ENCODE measurements around the gene ICAM4. TPM values are rescaled to one million over a fixed set of nuclear protein-coding genes. Genes with fewer than 3 reads are reported as not detected.

Gene ICAM4
- total RNA-seq, 6 experiments from 2014 or later: 0.19 to 1.0 (median 0.74) TPM

GRCh38 chr19:10290357-10290875 is 3.7 kb downstream of the ICAM4 start:
- TF ChIP-seq CTCF (IDR thresholded peaks at IDR 0.05): no peak
- H3K9me3 Mint-ChIP-seq: no peaks in the 10 kb centered on the region; the same call in 1 of the 2 replicates
- DNase-seq: peak; percentile 19
- peaks cover 35% of the 10 kb centered on the region for H3K4me1 Mint-ChIP-seq (ENCODE audit: low read depth)
- peaks cover 11% of the 10 kb centered on the region for H3K36me3 Mint-ChIP-seq (ENCODE audit: low read depth)
- H3K27me3 Mint-ChIP-seq (ENCODE audit: insufficient read depth): peaks cover 8% of the 10 kb centered on the region
- H3K4me3 Mint-ChIP-seq: peak overlapping the region; percentile 91
- H3K27ac Mint-ChIP-seq: peak overlapping the region; percentile 96

- peaks cover 8% of the 10 kb centered on the region for H3K27me3 Mint-ChIP-seq (ENCODE audit: insufficient read depth)
- no peaks in the 10 kb centered on the region; the same call in 1 of the 2 replicates for H3K9me3 Mint-ChIP-seq
- H3K36me3 Mint-ChIP-seq (ENCODE audit: low read depth): peaks cover 10% of the 10 kb centered on the region
- DNase-seq: peak; percentile 52
- peak overlapping the region; percentile 91 for H3K4me3 Mint-ChIP-seq
- H3K27ac Mint-ChIP-seq: peak overlapping the region; percentile 96; the same call in 1 of the 2 replicates
- TF ChIP-seq CTCF (IDR thresholded peaks at IDR 0.05): no peak
- peaks cover 35% of the 10 kb centered on the region for H3K4me1 Mint-ChIP-seq (ENCODE audit: low read depth)
Measured at GRCh38 chr19:10290876-10291553, 4.3 kb downstream of the ICAM4 start.

DNA sequence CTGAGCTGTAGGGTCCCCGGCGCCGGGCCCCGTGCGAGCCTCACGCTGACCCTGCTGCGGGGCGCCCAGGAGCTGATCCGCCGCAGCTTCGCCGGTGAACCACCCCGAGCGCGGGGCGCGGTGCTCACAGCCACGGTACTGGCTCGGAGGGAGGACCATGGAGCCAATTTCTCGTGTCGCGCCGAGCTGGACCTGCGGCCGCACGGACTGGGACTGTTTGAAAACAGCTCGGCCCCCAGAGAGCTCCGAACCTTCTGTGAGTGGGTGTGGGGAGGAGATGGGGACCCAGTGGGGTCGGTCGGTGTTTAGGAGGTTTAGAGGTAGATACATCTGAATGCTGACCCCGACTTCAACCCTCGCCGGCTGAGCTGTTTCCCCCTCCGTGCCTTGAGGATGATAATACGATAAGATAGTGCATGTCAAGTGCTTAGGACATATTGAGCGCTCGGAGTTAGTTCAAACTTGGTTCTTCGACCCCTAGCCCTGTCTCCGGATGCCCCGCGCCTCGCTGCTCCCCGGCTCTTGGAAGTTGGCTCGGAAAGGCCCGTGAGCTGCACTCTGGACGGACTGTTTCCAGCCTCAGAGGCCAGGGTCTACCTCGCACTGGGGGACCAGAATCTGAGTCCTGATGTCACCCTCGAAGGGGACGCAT is 4.9 kb downstream of the ICAM4 start:
- Mint-ChIP-seq H3K4me3 (peak overlapping the region; percentile 91), H3K9me3 (no peaks in the 10 kb centered on the region; the same call in 1 of the 2 replicates), H3K27ac (peak overlapping the region; percentile 52; the same call in 1 of the 2 replicates), H3K27me3 (ENCODE audit: insufficient read depth) (peaks cover 8% of the 10 kb centered on the region), H3K4me1 (ENCODE audit: low read depth) (peaks cover 28% of the 10 kb centered on the region), H3K36me3 (ENCODE audit: low read depth) (peaks cover 10% of the 10 kb centered on the region)
- no peak for DNase-seq
- TF ChIP-seq CTCF (IDR thresholded peaks at IDR 0.05): no peak

GRCh38 chr19:10292206-10292788 is 5.5 kb downstream of the ICAM4 start:
- no peak overlapping the region for H3K27ac Mint-ChIP-seq
- H3K4me3 Mint-ChIP-seq: peak overlapping the region; percentile 91
- peak; percentile 56 for DNase-seq
- no peak for TF ChIP-seq CTCF (IDR thresholded peaks at IDR 0.05)
- no peaks in the 10 kb centered on the region; the same call in 1 of the 2 replicates for H3K9me3 Mint-ChIP-seq
- H3K27me3 Mint-ChIP-seq (ENCODE audit: insufficient read depth): peaks cover 8% of the 10 kb centered on the region
- peaks cover 27% of the 10 kb centered on the region for H3K4me1 Mint-ChIP-seq (ENCODE audit: low read depth)
- H3K36me3 Mint-ChIP-seq (ENCODE audit: low read depth): peaks cover 10% of the 10 kb centered on the region

- peaks cover 27% of the 10 kb centered on the region for H3K4me1 Mint-ChIP-seq (ENCODE audit: low read depth)
- no peak for TF ChIP-seq CTCF (IDR thresholded peaks at IDR 0.05)
- no peak overlapping the region for H3K27ac Mint-ChIP-seq
- peak overlapping the region; percentile 91 for H3K4me3 Mint-ChIP-seq
- DNase-seq: no peak
- no peaks in the 10 kb centered on the region; the same call in 1 of the 2 replicates for H3K9me3 Mint-ChIP-seq
- peaks cover 10% of the 10 kb centered on the region for H3K36me3 Mint-ChIP-seq (ENCODE audit: low read depth)
- peaks cover 8% of the 10 kb centered on the region for H3K27me3 Mint-ChIP-seq (ENCODE audit: insufficient read depth)
Measured at GRCh38 chr19:10292789-10293636, 6.3 kb downstream of the ICAM4 start.
